DMS114 treated with DMSO at 0.1 percent for 48 hours (cell line): ENCODE measurements around the gene FBN2.

ENCODE experiments used
- DNase-seq: peaks from one replicate; lab custom pipeline; 2025; ENCODE audit not compliant: unreplicated experiment; lab: John Stamatoyannopoulos, UW

Gene FBN2

GRCh38 chr5:128258372-128258771 lies 279.7 kb downstream of the FBN2 start:
- no peak for DNase-seq

DNA sequence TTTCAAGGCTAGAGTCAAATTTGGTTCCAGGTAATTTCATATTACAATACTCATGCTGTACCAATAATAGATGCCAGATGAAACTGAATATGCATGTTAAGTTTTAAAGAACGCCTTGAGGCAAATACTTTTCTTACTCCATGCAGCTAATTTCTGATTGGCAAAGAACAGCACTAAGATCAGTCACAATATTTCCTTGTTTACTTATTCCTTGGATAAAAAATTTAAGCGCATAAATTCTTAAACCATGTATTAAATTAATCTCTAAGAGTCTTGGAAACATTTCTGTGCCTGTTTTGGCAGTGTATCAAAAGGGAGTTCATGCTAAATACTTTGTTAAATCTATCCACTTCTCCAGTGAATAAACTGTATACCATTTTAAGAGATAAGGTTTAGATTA lies 281.0 kb downstream of the FBN2 start:
- DNase-seq: no peak

DNA sequence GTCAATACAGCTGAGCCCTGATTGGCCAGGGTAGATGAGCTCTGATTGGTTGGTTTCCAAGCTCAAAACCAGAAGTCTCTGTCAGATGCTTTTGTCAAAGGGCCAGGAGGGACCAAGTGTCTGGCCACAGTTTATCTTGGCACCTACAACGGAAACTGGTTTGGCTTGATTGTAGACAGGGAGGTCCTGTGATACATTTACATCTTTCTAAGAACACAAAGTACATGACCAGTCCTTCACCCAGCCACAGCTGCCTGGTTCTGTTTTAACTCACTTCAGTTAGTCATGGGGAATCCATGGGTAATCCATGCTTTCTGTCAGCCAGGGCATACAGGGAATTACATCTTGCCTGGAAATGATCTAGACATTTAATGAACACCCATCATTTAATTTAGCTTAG lies 283.3 kb downstream of the FBN2 start:
- DNase-seq: no peak

- no peak for DNase-seq
Observed at GRCh38 chr5:128253880-128254279, 284.2 kb downstream of the FBN2 start.

- no peak for DNase-seq
Observed at GRCh38 chr5:128253161-128253560, 284.9 kb downstream of the FBN2 start.

DNA sequence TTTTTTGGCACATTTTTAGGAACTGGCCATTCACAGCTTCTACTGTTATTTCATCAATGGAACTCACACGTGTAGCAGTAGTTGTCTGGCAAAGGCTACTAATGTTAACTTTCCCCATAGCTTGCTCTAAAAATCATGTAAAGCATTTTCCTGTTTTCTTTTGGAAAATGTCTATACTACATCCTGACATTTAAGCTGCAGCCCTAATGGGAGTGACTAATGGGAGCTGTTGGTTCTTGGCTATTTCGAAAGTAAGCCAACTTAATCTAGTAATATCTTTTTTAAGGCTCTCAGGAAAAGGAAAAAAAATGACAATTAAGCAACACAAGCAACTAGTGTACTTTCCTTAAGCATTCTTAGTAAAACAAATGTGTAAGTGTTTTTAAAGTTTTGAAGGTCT lies 285.3 kb downstream of the FBN2 start:
- no peak for DNase-seq

GRCh38 chr5:128252196-128252595 lies 285.8 kb downstream of the FBN2 start:
- DNase-seq: no peak

DNA sequence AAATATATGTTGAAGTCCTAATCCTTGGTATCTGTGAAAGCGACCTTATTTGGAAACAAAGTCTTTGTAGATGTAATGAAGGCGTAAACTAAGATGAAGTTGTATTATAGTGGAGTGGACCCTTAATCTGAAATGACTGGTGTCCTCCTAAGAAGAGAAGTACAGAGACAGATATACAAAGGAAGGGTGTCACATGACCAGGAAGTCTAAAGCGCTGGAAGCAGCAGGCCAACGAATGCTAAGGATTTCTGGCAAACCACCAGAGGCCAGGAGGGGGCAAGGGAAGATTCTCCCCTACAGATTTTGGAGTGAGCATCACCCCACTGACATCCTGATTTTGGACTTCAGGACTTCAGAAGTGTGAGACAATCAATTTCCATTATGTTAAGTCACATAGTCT lies 292.1 kb downstream of the FBN2 start:
- DNase-seq: no peak

DNA sequence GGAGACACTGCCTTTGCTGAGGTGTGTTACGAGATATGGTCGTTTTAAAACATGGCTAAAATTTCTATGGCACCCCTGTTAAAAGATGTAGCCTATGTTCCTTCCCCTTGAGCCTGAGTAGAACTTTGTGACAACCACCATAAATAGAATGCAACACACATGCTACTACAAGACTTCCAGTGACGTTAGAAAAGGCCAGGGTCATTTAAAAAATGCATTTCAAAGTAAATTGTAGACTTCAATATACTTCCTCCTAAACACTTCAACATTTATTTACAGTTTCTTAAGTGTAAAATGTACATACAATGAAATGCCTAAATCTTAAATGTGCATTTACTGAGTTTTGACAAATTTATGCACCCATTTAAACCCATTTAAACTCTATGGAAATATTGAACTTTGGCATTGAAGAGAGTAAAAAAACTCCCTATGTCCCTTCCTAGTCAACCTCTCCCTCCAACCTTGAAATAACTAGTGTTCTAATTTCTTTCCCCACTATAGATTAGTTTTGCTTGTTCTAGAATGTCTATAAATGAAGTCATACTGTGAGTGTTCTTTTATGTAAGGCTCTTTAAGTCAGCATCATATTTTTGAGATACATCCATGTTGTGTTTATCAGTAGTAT lies 294.0 kb downstream of the FBN2 start:
- no peak for DNase-seq

DNA sequence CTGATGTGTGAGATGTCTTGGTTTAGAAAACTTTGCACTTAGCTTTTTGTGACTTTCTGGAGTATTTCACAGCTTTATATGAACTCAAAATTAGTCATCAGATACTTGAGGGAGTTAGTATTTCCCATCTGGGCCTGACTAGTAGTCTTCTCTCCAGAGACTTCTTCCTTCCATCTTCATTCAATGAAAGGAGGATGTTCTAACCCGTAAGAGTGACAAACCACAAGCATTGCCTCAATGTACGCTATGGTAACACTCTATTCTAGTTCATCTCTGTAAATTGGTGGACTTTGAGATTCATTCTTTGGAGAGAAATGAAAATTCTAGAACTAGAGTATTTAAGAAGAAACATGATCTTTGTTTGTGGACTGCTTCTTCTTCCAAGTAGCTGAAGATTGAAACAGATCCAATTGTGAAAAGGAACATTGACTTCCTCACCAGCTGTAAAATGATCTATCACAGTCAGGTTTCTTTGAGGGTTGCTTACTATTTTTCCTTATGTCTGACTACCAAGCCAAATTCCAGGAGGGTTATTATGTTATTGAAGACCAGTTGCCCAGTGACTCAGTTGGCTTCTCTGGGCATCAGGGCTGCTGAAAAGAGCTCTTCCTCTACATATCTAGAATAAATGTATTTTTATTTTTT lies 296.9 kb downstream of the FBN2 start:
- DNase-seq: no peak

DNA sequence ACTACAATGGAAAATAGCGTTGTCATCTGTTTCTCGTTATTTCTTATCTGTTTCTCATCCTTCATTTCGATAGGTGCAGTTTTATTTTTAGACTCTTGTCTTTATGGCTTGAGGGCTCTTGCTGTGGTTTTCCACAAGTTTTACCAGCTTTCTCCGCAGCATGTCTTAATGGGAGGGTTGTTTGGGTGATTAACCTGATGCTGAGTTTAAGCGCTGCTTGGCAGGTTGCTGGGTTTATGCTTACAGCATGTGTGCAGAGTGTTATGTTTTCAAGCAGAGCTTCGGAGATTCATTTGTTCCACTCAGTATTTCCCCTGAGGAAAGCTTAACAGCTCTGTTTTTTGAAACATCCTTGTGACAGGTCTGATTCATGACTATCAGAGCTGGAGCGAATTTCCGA lies 300.5 kb downstream of the FBN2 start:
- DNase-seq: no peak

- no peak for DNase-seq
Observed at GRCh38 chr5:128237000-128237399, 301.0 kb downstream of the FBN2 start.

DNA sequence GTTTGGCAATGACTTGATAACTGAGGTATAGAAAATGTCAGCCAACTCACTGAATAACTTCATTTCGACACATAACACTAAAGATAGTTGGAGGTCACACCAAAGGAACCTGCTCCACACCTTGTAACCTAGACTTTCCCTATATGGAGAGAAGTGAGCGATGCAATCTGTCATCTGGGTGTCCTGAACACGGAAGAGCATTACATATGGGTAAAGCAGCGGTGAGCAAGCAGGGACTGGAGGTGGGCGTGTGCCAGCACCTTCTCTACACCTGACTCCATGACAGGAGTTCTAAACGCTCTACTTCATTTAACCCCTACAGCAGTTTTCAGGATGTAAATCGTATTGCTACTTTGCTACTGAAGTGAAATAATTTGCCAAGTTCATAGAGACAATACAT lies 301.7 kb downstream of the FBN2 start:
- no peak for DNase-seq

- no peak for DNase-seq
Observed at GRCh38 chr5:128234928-128235641, 303.0 kb downstream of the FBN2 start.

DNA sequence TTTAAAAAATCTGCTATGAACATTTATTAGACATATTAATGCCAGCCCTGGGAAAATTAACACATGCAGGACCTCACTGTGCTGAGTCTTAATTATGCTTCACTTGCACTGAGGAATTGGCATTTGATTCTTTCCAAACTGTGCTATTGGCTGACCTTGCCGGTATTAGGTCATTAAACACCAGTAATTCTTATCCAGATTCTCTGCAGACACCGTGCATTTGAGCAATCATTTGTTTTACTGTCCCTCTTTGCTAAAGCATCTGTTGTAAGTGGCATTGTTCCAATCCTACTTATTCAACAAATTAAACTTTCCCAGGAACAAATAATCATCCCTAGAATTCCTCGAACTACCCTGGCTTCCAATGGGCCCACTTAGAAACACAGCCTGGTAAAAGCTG lies 309.5 kb downstream of the FBN2 start:
- no peak for DNase-seq

- no peak for DNase-seq
Observed at GRCh38 chr5:128228008-128228407, 310.0 kb downstream of the FBN2 start.

- no peak for DNase-seq
Observed at GRCh38 chr5:128225245-128226030, 312.6 kb downstream of the FBN2 start.

DNA sequence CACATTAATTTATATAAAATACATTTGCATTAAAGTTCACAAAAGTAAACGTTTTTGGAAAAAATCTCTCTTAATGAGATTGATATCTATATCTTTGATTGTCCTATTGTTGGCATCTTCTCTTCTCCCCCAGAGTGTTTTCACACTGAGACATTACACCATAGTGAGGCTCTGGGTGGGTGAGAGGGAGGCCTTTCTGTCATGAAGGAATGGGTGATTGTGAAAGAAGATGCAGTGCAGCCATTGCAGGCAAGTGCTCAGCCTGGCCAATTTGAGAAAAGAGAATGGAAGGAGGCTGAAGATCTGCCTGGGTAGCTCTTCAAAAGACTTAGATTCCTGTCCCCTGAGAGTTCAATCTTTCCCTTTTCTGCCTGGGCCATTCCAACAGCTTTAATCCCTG lies 313.7 kb downstream of the FBN2 start:
- no peak for DNase-seq

DNA sequence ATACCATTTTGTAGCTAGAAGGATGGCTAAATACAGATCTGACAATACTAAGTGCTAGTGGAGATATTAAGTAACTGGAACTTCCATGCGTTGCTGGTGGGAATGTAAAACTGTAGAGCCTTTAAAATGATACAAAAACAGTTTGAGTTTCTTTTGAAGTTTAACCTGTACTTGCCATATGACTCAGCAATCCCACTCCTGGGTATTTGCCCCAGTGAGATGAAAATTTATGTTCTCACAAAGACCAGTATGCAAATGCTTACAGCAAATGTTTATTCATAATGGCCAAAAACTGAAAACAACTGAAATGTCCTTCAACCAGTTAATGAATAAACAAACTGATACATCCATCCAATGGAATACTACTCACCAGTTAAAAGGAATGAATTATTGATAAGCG lies 317.2 kb downstream of the FBN2 start:
- no peak for DNase-seq

DNA sequence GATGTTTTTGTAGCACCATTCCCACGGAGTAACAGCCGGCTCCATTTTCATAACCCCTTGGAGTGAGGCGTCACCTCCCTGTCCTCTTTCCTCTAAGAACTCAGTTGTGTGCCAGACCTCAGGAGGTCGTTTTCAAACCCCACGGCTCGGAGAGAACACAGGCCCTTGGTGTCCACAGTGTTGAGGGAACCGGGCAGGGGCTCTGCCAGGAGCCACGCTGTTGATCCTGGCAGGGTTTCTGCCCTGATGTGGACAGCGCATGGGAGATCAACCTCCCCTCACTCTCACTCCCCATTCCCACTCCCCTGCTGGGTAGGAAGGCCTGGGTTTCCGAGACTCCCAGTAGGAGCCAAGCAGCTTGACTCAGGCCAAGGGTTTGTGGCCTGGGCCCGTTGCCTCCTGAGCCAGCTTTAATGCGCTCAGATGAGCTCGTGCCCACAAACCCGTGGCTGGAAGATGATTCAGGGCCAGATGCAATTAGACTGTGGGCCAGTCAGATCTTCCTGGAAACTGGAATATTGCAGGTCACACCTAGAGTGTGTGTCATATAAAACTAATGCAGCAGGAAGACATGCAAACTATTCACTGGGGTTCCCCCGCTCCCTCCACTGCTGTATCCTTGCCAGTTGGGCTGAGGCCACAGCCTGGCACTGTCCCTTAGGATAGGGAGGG lies 321.0 kb downstream of the FBN2 start:
- no peak for DNase-seq

GRCh38 chr5:128216285-128216684 lies 321.8 kb downstream of the FBN2 start:
- DNase-seq: no peak
